ENCODE measurements around the gene GRAMD1B.
"Not testable (repeated sequence)": the region's sequence is repeated elsewhere in the genome, so short reads cannot be mapped to it uniquely, and the experiment has no call there.

GRAMD1B gene

DNA sequence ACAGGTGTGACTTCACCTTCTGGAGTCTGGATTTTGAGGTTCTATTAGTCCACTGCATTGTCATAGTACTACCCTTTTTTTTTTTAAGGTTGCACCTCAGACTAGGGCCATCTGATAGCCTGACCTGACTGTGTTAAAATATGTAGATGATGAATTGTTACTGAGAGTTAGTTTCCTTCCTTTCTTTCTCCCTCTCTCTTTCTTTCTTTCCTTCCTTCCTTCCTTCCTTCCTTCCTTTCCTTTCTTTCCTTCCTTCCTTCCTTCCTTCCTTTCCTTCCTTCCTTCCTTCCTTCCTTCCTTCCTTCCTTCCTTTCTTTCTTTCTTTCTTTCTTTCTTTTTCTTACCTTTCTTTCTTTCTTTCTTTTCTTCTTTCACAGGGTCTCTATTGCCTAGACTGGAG is 83.2 kb downstream of the GRAMD1B start:
- not testable (repeated sequence) for DNase-seq

DNA sequence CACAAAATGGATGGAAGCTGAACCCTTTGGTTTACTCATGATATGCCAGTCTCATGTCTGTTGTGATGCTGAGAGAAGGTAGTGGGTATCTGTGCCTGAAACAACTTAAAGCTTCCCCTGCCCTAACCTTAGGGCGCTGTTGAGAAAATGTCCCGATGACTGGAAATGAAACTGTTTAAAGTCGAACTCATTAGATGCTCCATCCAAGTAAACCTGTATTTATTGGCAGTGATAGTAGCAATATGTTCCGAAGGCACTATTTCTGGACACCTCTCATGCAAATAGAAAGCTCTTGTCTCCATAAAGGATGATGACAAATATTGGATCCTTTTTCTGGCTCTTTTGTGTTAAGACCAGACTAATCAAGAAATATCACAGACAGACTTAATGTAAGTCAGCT is 86.2 kb downstream of the GRAMD1B start:
- DNase-seq: no peak

DNA sequence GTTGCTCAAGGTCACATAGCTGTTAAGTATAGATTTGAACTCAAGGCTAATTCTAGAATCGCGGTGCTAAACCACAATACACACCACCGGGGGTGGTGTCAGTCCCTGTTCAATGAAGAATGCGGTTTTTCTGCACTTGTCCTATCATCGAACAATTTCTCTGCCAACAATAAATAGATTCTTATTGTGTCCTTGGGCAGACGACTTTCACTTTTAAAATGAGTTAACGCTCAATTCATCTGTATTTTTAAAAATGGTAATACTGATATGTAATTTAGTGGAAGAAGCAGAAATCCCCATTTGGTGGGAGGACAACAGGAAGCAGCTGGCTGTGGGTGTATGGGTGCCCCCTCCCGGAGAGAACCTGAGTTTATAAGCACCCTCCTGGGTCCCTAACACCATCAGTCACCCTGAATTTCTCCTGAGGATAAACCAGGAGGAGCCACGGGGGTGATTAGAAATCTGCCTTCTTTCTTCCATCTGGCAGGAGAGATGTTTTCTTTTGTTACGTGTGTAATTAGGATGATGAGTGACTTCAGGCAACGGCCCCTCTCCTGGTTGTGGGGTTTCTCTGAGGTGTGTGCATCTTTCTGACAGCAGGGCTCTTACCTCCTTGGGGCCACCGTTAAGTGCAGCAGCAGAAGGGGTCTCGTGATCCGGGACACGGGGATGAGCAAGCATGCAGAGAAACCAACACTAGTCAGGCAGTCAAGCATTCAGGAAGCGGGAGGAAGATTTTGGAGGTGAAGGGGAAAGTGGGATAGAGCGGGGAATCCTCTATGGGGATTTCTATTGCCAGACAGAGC is 87.7 kb downstream of the GRAMD1B start:
- DNase-seq: no peak

DNA sequence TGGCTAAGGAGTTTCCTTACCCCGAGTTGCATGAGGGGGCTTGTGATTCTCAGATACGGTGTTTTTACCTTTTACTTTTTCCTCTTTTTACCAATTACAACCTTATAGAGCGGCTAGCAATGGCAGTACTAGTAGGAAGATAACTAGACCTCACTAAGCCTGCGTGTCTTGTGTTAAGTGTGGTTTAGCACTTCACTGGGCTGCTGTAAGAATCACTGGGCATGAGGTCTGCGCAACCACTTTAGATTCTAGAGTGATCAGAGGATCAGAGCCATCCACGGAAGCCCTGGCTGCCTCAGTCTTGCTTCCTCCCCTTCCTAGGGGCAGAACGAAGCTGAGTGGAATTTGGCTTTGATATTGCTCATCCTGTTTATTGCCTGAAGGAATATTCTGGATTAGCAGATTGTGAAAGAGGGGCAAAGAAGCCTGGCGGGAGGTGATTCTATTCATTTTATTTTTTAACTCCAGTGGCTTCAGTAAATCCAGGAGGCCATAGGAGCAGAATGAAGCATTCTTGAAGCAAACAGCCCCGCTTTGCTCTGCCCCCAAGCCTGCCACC is 88.5 kb downstream of the GRAMD1B start:
- DNase-seq: no peak

DNA sequence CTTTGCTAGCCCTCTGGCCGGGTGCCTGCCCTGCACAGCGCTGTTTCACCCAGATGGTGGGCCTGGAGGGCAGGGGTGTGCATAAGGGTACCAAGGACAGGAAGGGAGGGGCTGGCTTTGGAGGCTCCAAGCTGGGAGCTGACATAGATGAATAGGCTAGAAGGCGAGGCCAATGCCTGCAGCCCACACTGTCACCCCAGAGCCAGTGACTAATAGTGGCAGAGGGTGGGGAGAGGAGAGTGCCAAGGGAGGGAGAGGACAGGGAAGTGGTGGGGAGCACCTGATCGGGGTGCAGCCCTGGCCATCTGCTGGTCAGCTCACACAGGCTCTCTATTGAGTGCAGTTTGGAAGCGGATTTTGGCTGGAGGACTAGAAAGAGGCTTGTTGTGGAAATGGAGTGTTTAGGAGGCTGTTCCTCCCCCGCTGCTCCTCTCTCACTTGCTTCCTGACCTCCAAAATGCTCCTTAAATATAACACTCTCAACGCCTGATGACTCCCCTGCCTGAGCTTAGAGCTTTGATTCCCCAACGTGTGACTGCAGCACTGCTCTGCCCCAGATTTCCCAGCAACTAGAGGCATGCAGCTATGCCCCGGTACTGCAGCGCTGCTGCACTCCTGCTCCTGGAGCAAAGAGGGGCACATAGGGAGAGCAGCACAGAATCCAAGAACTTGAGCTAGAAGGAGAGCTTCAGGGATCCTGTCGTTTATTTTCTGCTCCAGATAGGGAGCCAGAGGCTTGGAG is 89.2 kb downstream of the GRAMD1B start:
- no peak for DNase-seq

DNA sequence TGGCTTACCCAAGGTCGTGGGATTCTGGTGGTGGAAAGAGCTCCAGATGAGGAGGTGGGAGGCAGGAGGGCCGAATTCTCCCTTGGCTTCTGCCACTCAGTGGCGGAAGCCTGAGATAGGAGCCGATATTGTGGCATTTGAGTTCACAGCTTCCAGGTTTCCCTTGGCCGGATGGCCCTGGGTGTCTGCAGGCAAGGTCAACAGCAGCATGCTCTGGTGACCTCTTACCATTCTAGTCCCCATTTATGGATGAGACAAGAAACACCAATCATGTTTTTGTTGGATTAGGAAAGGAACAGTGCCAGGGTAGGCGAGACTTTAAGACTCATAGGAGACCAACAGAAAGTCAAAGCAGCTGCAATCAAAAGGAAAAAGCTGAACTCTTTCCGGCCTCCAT is 89.7 kb downstream of the GRAMD1B start:
- DNase-seq: no peak

DNA sequence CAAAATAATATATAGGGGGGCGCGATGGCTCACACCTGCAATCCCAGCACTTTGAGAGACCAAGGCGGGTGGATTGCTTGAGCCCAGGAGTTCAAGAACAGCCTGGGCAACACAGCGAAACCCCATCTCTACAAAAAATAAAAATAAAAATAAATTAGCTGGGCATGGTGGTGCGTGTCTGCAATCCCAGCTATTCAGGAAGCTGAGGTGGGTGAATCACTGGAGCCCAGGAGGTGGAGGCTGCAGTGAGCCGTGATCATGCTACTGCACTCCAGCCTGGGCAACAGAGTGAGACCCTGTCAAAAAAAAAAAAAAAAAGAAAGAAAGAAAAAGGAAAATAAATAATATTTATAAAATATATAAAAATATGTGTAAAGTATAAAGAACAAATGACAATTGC is 90.4 kb downstream of the GRAMD1B start:
- not testable (repeated sequence) for DNase-seq

DNA sequence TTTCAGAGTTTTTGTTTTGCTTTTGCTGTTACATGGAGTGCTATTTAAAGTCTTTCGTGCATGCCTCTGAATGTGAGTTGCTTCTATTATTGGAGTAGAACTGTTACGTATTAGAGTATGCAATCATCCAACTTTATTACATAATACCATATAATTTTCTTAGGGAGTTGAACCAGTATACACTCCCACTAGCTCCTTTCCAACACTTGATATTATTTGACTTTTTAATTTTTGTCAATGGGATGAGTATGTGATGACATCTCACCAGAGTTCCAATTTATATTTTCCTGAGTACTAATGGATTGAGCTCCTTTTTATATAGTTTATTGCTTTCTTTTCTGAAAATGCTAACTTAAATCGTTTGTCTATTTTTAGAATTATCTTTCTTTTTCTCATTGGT is 90.9 kb downstream of the GRAMD1B start:
- no peak for DNase-seq

DNA sequence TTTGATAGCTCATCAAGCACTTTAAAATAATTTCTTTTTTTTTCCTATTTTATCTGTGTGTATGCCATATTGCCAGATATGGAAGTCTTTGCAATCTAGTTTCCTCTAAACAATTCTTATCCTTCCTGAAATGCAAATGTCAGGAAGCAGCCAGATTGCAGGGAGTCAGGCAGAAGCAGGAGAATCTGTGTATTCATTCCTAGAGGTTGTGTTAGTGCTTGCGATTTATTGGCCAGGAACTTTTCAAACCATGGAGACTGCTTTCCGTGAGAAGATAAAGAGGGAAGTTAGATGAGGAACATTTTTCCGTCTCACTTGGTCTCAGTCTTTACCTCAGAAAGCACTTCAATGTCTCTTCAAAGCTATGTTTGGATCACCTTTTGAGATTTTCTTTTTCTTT is 91.9 kb downstream of the GRAMD1B start:
- no peak for DNase-seq

DNA sequence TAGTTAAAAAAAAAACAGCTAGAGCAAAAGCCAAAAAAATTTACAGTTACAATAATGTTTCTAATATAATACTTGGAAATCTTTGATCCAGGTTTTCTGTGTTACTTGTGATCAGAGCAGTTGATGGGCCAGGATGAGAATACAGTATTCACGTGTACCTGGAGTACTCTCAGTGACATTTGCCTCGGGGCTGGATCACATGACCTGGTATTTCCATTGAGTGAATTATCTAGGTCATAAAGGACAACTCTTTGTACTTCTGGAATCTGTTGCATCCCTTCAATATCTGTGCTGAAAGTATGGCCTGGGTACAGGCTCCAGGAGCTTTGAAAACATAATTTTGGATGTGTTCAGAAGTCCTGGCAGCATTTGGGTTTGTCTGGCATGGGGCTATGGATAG is 93.5 kb downstream of the GRAMD1B start:
- no peak for DNase-seq

DNA sequence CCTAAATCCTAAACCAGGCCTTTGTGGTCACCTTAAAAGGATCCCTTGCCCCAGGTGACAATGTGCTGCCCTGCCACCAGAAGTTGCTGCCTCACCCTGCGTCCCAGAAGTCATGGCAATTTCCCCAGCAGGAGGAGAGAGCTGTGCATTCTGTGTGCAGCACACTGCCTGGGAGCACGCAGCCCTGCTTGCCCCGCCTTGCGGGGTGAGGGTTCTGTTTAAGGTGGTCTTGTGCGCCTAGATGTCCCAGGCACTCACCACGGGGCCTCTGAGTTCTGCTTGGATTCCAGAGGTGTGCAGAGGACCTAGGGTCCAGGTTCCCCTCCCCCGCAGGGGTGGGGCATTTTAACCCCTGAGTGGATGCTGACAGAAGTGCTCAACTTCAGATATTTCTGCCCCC is 95.0 kb downstream of the GRAMD1B start:
- DNase-seq: no peak

DNA sequence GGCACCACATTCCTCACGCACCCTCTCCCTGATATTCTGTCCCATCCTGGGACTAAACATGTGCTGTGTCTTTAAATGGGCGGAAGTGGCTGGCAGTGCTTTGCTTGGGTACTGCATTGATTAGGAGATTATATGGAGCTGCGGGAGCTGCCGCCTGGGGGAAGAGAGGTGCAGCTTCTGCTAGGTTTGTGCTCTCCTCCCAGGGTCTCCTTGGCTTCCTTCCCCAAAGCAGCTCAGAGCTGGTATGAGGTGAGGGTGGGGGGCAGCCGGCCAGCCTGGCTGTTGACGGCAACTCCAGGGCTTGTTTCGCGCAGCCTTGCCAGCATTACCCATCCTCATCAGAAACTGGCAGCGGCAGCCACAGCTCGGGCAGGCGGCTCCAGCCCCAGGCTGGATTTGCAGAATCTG is 95.4 kb downstream of the GRAMD1B start:
- DNase-seq: no peak

DNA sequence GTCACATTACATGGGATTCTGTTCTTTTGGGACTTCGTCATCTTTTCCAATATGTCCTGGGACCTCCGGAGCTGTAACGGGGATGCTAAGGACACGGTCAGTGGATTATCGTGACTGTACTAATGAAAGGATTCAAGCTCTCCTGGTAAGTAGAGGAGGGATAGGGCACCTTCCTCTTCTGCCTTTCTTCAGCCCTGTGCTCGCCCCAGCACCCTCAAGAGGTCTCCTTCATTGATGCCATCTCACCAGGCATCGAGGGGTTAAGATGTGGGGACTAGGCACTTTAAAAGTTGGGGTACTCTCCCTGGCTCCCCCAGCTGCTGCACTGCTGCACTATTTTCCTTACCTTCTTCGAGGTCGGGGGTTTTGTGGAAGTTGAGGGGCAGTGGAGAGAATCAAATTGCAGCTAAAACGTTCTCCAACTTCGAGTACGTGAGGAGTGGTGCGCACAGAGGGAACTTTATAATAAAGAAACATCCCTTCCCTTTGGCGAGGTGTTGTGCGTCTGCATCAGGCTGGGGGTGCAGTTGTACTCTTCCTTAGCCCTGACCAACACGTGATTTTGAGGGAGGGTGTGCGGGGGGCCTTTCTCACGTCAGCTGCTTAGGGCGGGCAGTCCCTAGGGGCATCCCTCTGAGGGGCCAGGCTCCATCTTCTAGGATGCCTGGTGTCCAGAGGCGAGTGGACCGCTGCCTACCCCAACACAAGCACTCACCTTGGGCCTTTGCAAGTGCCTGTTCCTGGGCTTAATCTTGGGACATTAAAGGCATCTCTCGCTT is 96.1 kb downstream of the GRAMD1B start:
- DNase-seq: no peak

DNA sequence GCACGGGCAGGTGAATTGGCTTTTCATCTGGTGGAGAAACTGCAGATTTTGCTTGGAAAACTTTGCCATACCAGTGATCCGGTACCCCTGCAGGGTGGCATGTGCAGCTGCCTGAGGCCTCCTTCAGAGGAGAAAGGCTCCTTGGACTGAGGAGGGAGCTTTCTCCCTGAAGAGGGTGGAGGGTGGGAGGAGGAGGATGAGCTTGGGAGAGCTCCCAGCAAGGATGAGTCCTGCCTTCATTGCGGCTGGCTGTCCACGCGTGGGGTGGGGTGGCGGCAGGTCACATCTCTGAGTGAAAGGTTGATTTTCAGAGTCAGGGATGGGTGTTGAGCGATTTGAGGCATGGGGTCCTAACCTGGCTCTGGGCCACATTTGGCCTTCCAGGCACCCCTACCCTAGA is 96.8 kb downstream of the GRAMD1B start:
- no peak for DNase-seq

DNA sequence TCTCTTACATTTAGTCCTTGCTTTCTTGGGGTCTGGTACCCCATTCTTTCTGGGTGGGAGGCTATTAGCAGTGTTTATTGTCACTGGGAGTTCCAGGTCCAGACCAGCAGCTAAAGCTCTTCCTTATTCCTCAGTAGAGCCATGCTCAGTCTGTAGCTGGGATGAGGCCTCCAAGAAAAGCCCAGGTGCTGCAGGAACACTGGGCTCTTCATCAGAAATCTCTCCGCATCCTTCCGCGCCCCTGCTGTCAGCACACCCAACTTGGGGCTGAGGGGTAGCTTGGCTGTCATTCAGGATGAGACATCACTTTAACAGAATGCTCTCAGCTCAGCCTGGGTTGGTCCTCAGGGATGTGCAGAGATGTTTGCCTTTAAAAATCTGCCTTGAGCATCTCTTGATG is 97.5 kb downstream of the GRAMD1B start:
- DNase-seq: no peak

DNA sequence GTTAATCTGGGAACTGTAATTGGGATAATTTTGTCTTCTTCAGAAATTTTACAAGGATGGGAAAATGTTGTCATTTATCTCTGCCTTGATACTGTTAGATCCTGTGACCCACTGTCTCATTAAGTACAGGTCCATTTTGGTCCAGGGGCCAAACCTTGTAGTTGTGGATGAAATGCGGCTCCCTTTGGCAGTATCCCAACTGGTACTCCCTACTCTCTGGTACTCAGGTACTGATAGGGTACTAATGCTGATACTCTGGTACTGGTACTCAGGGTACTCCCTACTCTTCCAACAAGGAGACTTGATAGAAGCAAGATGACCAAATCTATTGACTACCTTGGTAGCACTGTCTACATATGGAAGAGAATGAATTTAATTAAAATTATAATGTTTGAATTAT is 97.9 kb downstream of the GRAMD1B start:
- no peak for DNase-seq

DNA sequence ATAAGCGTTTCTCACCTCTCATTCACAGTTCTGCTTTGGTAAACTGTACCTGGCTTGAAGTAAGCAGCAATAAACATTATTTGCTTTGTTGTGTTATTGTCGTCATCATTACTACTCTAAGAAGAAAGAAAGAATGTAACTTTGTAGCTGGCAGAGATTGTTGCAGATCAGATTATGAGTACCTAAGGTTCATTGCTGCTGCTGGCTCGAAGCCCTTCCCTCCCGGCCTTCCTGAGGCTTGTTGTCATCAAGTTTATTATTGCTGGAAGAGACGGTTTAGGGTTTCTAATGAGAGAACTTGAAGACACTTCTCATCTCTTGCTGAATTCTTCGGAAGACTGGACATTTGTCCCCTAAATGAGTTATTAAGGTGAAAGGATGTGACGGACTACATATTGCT is 101.3 kb downstream of the GRAMD1B start:
- DNase-seq: no peak

DNA sequence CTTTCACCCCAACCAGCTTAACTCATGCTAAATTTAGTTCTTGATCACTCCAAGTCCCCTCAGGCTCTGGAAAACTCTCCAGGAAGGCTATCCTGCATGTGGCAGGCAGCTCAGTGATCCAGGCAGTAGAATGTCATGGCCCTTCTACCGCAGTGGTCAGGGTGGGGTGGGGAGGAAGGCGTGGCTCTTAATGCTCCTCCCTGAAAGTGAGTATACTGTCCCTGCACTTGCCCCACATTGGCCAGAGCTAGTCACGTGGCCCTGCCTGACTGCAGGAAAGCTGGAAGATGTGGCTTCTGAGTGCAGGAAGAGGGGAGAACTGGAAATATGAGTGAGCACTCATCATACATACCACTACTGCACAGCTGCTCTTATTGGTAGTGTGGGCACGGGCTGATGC is 102.1 kb downstream of the GRAMD1B start:
- DNase-seq: no peak

DNA sequence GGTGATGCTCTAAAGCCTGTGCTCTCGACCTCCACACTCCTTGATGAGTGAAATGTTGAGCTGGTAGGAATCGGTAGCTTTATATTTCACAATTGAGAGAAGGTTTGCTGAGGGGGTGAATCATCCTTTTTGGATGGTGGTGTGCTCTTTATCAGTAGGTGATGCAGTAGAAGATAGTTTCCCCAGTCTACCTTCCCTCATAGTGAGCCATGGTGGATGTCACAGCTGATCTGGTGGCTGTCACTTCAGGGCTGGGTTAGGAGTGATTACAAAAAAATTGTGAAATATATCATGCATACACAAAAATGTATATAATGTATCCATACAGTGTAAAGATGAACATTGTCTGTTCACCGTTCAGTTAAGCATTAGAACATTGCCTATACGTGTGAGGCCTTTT is 105.3 kb downstream of the GRAMD1B start:
- DNase-seq: no peak

DNA sequence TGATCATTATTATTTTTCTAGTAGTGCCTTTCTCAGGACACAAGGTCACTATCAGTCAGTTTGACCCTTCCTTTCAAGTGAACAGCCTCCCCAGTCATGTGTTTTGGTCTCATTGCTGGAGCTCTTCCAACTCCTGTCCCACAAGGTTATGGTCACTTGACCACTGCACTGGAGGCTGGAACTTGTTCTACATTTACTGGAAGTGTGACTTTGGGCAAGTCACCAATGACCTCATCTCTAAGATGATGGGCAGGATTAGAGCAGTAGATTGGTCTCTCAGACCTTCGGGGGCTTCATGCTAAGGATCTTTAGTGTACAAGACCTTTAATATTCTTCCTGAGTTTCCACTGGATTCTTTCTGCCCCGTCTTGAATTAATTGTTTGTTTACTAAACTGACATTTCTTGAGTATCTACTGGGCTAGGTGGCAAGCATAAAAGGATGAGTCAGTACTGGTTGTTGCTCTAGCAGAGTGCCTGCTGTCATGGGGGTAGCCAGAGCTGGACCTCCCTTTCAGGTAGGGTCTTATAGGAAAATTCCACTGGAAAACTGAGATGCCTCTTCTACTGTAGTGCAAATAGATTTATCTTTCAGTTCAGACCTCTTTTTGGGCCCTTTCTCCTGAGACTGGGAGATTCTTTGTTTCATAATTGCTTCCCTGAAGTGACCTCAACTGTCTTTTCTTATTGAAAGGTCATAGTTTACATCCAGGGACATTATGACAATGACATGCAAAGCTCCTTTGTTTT is 106.8 kb downstream of the GRAMD1B start:
- DNase-seq: no peak

DNA sequence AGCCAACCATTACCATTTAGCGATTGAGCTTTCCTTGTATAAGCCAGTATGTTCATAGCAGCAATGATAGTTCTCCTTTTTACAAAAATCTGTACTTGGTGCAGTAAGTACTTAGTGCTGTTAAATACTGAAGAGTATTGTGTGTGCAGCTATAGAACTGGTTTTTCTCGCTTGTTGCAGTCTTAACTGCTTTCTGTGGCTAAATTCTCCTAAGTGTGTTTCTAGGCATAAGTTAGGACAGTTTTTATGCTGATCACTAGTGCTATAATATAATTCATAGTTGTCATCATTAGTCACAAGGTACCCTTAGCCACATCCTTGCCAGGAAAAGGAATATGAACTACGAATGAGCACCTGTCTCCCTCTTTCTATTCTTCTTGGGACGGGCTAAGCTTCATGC is 107.7 kb downstream of the GRAMD1B start:
- DNase-seq: no peak

DNA sequence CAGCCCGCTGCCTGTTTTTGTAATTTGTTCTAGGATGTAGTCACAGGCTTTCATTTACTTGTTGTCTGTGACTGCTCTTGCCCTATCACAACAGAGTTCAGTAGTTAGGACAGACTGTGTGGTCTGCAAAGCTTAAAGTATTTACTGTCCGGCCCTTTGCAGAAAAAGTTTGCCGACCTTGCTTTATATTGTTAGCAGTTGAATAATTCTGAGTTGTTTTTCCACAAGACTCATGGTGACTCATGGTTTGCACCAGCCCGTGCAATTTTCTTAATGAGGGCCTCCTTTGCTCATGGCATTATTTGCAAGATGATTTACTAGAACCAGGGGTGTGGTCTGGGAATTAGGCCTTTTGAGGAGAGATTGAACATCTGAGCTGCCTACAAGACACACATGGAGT is 113.7 kb downstream of the GRAMD1B start:
- no peak for DNase-seq

All from activated CD4-positive, alpha-beta T cell treated with anti-CD3 and anti-CD28 coated beads for 4 hours (primary cell).